GM19397 (cell line): ENCODE data around the gene TSPAN9.

Source experiments
- ATAC-seq: cut with Tn5 transposase; IDR thresholded peaks from one replicate; pipeline ENCODE4 v1.9.1; 2021; ENCODE audit warnings: mild to moderate bottlenecking, moderate library complexity; ENCODE audit not compliant: unreplicated experiment

The TSPAN9 gene

DNA sequence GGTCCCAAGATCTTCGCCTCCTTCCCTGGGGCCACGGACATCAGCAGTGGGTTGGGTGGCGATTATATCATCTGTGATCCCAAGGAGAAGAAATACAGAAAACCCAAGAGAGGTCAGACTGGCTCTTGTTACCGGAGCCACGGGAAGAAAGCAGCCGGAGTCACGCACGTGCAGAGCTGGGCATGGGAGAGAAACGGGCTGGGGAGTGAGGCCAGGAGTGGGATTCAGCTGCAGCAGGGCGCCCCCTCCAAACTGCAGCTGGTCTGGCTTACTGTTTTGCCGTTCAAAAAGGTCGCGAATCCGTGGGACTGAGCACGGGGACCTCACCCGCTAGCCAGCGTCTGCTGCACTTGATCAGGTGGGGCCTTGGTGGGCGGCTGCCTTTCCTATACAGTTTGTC is 207.2 kb downstream of the TSPAN9 start:
- ATAC-seq: no peak

DNA sequence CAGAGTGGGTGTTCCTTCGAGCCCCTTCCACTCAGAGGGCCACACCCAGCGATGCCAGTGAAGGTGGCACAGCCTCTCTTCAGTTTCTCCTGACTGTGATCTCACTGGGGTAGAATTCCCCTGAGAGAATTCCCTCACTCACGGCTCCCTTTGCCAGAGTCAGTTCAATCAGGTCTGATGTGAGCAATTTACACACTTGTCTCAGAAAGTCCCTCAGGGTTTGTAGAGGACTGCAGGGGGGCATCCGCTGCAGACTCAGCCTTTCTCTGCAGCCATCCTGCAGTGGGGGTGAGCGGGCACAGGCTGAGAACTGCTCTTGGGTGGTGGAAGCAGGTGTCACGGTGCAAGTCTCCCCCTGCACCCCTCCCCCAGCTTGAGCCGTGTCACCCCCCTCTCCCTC is 208.4 kb downstream of the TSPAN9 start:
- no peak for ATAC-seq

DNA sequence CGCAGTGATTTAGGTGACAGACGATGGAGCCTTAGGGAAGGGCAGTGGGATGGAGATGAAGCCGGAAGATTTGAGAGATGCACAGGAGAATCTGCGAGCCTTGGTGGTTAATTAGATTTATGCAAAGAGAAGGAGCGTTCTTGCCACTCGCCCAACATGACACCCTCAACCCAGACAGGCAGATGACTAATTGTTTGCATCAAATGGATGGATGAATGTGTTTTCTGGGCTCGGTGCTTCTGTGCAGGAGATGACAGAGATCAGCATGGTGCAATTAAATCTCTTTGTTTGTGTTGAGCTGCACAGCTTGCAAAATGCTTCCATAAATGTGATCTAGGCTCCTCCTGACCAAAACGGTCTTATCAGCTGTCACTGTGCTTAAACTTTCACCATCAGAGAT is 211.5 kb downstream of the TSPAN9 start:
- no peak for ATAC-seq

DNA sequence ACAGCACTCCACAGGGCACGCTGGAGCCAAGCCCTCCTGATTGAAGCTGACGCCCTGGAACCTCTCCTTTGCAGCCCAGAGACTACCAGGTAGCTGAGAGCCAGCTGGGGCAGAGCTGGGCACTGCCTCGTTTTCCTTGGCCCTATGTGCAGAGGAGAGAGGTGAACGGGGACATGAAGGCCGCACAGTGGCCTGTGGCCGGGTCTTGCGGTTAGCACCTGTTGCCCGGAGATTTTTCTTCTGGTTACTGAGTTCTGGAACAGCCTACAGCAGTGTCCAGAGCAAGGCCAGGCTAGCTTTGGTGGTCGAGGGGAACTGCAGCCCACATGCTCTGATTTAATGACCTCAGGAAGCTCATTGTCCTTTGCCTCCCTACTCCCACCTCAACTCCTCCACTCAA is 212.5 kb downstream of the TSPAN9 start:
- no peak for ATAC-seq

DNA sequence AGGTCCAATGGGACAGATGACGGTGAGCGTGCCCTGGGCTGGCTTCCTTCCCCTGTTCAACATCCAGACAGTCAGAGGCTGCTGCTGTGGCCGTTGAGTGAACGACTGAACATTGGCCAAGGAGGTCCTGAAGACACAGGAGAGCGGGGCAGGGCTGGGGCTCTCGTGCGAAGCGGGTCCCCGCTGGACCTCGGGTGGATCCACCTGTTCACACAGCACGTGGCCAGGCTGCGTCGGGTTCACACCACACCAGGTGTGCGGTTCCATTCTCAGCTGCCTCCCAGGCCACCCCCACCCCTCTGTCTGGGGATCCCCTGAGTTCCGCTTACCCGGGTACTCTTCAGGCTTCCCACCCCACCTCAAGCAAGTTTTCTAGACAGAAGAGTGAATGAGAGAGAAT is 214.8 kb downstream of the TSPAN9 start:
- ATAC-seq: no peak

DNA sequence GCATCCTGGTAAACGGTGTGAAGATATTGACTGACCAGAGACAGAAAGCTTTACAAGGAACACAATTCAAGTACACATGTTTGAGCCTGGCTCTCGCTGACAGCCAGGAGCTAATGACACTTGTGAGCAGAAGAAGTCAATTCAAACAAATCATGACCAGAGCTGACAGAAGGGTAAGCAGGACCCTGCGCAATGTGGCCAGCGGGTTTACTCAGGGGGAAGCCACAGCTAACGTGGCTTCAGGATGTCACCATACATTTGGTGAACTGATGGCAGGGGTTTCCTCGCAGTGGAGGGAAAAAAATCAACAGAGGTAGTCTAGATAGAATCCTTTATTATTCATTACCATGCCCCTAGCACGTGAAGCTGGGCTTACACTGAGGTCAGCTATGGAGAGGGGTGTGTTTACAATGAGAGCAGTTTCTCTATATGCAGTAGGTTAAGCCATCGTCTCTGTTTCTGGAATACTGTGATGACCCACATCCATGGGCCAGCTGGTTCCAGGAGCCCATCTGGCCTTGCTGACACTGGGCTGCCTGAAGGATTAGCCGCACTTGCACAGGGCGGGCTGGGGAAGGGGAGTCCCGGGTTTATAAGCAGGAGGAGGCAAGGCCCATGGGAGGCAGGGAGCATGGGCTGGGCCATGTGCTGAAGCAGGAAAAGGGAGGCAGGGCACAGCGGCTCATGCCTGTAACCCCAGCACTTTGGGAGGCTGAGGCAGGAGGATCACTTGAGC is 215.7 kb downstream of the TSPAN9 start:
- ATAC-seq: no peak

DNA sequence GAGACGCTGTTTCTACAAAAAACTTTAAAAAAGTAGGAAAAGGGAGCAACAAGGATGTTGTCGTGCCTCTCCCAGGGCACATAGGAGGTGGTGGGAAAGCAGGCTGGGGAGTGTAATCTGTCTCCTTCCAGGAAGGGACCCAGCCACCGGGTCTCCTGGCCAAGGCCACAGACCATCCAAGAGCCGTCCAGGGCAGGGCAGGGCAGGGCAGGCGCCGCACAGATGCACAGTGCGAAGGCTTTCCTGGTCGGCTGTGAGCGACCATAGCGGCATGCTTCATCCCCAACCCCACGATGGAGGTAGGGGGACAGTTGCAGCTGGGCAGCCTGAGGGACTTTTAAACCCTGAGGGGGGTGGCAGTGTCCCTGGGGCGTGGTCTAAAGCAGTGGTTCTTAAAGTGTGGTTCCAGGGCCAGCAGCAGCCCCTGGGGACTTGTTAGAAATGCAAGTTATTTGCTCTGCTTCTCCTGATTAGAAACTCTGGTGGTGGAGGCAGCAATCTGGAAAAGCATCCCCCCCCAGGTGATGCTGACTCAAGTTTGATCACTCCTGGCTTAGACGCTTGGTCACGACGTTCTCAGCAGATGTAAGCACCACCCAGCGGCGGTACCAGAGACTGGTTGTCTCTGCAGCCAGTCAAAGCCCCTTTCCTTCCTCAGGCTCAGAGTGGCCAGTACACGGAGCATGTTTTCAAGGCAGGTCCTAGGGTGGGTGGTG is 216.4 kb downstream of the TSPAN9 start:
- ATAC-seq: no peak

DNA sequence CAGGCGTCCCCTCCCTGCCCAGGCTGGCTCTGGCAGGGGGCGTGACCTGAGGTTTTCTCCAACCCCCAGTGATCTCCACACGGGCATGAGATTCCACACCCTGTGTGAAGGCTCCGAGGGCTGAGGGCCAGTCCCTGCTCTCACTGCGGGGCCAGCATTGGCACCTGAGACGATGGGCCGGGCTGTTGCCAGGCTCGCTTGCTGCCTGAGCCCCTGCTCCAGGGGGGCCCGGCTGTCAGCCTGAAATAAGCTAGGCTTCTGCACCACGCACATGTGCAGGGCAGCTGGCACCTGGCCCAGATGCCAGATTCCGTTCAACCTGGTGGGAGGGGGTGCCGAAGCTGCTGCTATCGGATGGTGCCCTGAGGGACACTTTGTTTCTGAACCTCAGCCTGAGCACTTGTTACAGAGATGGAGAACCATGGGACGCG is 217.3 kb downstream of the TSPAN9 start:
- no peak for ATAC-seq

DNA sequence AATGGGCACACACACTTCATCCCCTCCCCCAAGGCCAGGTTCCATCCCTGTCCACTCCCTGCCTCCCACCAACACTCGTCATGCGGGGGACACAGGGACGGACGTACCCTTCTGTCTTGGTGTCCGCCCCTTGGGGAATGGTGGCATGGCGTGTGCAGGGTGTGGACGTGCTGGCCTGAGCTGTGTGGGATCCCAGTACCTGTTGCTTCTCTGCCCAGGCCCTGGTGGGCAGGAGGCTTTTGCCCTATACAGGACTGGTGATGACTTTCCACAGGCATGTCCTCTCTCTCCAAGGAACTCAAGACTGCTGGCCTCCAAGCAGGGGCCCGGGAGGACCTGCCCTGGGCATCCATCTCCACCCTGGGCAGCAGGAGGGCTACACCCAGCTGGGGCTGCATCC is 218.0 kb downstream of the TSPAN9 start:
- ATAC-seq: no peak

DNA sequence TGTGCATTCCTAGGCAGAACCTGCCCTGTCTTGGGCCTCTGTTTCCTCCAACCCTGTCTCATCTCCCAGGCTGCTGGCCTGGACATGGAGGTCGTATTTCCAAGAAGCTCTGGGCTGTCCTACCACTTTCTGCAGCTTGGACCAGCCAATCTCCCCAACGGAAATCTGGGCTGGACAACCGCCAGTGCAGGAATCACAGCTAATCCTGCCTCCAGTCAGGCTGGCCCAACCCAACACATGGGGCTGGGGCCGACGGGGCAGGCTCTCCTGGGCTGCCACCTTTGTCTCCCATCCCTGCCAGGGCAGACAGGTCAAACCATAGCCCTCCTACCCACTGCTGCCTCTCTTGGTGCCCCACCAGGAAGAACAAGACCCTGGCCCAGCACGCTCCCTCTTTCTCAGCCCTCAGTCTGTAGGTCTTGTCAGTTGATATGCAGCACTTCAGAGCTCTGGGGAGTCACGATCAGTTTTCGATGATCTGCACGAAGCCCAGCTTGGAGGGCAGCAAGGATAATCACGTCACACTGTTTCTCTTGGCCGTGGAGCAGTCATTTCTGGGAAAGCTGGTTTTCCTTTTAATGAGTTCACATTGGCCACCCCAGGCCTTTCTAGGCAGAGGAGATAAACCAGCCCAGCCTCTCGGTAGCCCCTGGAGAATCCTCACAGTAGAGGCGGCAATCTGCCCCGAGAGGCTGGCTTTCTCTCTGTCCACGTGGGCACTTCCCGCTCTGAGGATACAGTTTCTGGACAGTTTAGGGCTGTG is 218.6 kb downstream of the TSPAN9 start:
- ATAC-seq: no peak

DNA sequence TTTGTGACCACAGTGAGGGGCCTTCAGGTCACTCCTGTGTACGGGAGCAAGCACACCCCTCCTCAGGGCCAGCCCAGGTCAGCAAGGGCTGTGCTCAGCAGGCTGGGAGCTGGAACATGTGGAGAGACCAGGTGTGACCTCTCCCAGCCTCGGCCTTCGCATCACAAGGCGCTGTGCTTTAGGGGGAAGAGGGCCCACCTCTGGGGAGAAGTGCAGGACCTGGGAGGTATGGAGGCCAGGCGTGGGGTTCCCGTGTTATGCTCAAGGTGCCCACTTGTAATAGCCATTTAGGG is 219.2 kb downstream of the TSPAN9 start:
- no peak for ATAC-seq

DNA sequence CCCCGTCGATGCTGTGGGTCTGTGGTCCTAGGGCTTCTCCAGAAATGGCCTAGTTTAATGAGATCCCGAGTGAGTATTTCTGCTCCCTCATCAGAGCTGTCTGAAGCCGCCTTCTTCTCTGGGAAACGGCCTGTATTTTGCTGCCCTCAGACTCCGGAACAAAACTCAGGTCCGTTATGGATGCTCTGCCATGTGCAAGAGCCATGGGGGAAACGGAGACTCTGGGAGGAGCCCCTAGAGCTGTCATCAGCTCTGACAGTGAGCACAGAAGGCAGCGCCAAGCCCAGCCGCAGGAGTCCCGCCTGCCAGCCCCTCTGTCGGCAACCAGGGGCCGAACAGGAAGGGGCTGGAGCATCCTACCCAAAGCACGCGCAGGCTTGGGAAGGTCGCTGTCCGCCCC is 221.4 kb downstream of the TSPAN9 start:
- no peak for ATAC-seq

DNA sequence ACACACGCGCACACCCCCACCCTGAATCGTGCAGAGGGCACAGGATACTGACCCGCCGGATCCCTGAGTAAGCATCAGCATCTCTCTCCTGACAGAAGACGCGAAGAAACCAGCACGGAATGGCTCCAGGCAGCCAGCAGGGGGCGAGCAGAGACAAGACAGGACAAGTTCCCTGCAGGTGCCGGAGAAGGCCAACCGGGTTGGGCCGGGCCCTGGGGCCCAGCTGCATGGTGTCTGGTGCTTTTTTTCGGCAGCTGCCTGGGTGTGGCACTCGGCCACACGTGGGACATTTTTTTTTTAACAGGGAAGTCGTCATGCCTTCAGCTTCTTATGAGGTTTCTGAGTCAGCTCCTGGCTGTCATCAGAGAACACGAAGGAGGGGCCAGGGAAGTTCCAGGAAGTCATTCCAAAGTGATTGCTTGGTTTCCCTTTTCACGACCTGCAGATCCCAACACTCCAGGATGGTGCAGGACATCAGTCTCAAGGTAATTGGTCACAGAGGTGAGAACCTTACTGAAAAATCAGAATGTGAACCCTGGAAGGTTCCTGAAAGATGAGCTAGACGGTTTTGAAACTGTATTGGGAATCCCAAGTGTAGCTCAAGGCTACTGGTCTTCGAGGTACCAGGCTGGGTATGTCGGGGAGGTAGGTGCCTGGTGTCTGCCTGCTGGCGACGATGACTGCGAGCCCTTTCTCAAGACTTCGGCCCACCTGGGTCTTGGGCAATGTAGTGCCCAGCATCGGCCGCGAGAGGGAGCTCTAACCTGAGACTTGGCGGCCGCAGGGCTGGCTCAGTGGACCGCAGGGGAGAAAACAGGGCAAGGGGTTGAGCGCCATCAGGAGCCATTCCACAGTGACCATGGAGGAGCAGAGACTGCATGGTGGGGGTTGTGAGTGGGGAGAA is 223.0 kb downstream of the TSPAN9 start:
- ATAC-seq: no peak

DNA sequence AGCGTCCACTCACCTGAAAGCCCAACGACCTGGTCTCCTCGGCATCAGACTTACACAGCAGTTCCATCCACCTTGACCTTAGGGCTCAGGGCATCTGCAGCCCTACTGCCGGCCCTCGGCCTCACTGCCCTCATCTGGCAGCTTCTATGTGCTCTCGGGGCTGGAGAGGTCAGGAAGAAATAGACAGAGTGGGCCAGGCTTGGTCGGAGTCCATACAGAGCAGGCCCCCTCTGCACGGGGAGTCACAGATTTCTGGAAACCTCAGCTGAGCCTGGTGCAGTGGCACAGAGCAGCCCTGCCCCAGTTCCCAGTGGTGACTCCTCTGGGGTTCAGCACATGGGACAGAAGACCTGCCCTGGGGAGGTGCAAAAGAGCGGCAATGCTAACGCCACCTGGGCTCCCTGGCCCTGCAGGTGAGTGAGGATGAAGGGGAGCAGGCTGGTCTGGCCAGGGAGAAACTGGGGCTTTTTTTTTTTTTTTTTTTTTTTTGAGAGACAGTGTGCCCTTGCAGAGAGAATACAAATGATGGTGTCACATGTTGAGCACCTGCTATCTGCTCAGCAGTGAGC is 223.7 kb downstream of the TSPAN9 start:
- no peak for ATAC-seq

DNA sequence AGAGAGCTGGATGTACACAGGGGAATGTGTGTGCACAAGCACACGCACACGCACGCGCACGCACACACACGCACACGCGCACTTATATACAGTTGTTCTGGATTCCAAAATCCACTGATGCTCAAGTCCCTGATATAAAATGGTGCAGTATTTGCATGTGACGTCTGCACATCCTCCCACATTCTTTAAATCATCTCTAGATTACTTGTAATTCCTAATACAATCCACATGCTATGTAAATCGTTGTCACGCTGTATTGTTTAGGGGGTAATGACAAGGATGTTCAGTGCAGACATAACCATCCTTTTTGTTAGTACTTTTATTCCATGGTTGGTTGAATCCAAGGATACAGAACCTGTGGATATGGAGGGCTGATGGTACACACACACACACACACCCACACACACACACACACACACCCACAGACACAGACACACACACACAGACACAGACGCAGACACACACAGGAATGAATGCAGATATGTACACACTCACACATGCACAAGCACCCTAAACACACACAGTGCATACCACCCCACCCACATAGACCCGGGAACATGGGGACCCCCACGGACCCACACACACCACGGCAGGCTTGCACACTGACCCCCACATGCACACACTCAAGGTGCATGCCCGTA is 225.3 kb downstream of the TSPAN9 start:
- no peak for ATAC-seq

DNA sequence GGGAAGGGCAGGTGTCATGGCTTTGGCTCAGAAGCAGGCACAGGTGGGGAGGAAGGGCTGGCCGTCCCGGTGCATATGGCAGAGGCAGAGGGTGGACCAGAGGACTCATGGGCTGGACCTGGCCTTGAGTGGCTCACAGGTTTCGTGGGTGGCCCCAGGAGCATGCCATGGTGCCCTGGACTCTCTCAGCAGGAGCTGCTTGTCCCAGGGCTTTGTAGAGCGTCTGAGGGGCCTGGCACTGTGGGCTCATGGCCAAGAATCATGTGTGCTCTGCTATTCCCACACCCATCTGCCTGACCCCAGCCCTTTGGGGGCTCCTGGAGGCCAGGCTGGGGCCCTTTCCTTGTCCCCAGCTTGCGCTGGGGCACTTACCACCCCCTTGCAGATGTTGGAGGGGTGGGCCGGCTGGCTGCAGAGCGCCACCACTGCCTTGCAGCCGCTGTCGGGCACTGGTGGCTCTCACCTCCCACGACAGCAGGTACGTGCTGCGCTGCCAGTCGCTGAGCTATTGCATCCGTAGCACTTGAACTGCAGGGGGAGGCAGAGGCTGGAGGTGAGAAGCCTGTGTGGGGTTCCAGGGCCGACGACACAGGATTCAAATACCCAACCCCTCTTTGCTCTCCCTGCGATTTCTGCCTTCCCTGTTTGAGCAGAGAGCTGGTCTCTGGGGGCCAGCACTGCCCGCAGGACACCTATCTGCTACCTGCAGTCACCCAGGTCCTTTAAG is 226.4 kb downstream of the TSPAN9 start:
- ATAC-seq: no peak

DNA sequence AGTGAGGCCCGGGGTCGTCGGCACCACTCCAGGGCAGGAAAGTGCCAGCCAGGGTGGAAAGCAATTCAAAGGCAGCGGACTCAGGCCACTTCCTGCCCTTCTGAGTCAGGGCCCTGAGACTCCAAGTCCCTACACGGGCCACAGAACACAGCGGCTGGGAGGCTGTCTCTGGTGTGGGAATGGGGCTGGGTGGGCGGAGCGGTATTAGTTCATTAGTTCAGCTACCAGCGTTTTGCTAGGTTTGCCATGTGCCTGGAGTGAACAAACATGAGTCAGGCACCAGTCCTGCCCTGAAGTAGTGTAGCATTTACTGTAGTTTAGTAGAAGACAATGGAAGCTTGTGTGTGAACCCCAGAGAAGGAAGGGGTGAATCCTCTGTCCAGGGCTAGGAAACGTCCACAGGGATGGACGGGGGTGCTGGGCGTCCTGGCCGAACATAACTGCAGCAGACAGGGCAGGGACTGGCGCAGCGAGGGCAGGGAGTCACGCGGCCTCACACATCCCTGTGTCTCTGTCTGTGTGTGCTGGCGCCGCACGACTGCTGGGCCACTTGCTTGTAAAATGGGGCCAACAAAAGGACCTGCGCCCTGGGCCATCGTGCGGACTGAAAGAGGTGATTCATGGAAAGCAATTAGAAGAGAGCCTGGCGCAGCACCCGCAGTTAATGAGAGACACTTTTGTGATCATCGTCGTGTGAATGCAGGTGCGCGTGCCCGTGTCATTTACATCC is 227.4 kb downstream of the TSPAN9 start:
- ATAC-seq: no peak

DNA sequence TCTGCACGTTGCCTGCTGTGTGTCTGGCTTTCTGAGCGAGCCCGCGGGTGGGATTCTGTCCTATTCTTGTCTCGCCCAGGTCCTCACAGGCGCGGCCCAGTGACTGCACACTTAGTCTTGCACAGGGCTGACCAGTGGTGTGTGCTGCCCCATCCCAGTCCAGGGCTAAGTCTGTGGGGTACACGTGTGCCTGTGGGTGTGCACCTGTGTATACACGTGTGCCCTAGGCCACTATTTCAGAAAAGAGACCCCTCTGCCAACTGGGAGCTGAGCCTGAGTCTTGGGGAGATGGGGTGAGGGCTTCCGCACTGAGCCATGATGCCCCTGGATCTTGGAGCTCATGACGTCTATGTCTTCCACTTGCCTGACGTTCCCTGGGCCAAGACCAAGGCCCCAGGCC is 228.3 kb downstream of the TSPAN9 start:
- no peak for ATAC-seq
